HepG2 (cell line): ENCODE data around the gene ZNF277. TPM values are rescaled to one million over a fixed set of nuclear protein-coding genes. Genes with fewer than 3 reads are reported as not detected.

Source experiments
- ATAC-seq: fragments of 200-7000 bp; cut with Tn5 transposase; 3 replicates; pipeline ENCODE4 v1.9.1; 2020; ENCODE audit warnings: mild to moderate bottlenecking, moderate library complexity
- BruUV-seq: library from RNA; stranded (reverse); fragments of 400-500 nt; replicated peaks from 2 replicates; lab custom pipeline; 2021; lab: Mats Ljungman, UMichigan
- CTCF ChIA-PET: fragments of 300-600 bp; formaldehyde crosslinking; extraction: SDS; loops from one replicate; lab custom pipeline; 2021; ENCODE audit warnings: low total read pairs, inconsistent platforms, low intra/inter-chr PET ratio; lab: Yijun Ruan, JAX
- POLR2A ChIA-PET: fragments of 350-600 bp; sonication (Branson Sonifier 250); formaldehyde crosslinking; loops from one replicate; lab custom pipeline; 2020; ENCODE audit warnings: antibody characterized with exemption, inconsistent platforms; lab: Yijun Ruan, JAX
- DNase-seq: peaks from one replicate; pipeline ENCODE4 v3.0.0-alpha.2; 2015; ENCODE audit warnings: low spot score
- FAIRE-seq: peaks from 3 replicates; lab custom pipeline; 2011; peaks lifted over from hg19 to GRCh38; lab: Jason Lieb, UNC
- H2AFZ ChIP-seq: one replicate; pipeline ENCODE4 v1.6.1; 2011; ENCODE audit warnings: low read length, inconsistent platforms
- H3K27ac ChIP-seq: fragments of 300-600 bp; 3 replicates; pipeline ENCODE4 v1.8.0; 2011; ENCODE audit warnings: mixed run types, mild to moderate bottlenecking, mixed read lengths, low read length, inconsistent platforms; ENCODE audit not compliant: insufficient read depth; ENCODE audit errors: extremely low read length
- H3K27me3 ChIP-seq, 2 experiments: fragments of 200-600 bp in 1 of 2; 2 replicates in 1 of 2; 3 replicates in 1 of 2; pipeline versions ENCODE4 v1.6.0 to v1.8.0; 2011; ENCODE audit warnings: low read length in 2 of 2, mild to moderate bottlenecking in 2 of 2, moderate library complexity in 2 of 2, inconsistent platforms in 1 of 2; ENCODE audit not compliant: insufficient read depth in 2 of 2, control insufficient read depth in 1 of 2
- H3K36me3 ChIP-seq, 2 experiments: fragments of 200-600 bp in 1 of 2; replicated peaks in 1 of 2; 2 replicates in 1 of 2; 3 replicates in 1 of 2; pipeline versions ENCODE4 v1.5.1 to v1.8.0; 2011; ENCODE audit warnings: low read length in 2 of 2, inconsistent platforms in 1 of 2; ENCODE audit not compliant: insufficient read depth in 2 of 2, control insufficient read depth in 1 of 2
- H3K4me1 ChIP-seq: 2 replicates; pipeline ENCODE4 v1.5.1; 2012; ENCODE audit warnings: low read length, inconsistent platforms; ENCODE audit not compliant: insufficient read depth
- H3K4me2 ChIP-seq: 2 replicates; pipeline ENCODE4 v1.6.0; 2011; ENCODE audit warnings: low read depth, low read length, inconsistent platforms
- H3K4me3 ChIP-seq, 3 experiments: fragments of 200-600 bp in 1 of 3; sonication (generic), shearing (Covaris generic) in 1 of 3; replicated peaks in 1 of 3; 2 replicates each; pipeline ENCODE4 v1.5.1; 2011 to 2016; ENCODE audit warnings: low read length in 3 of 3, inconsistent platforms in 2 of 3, low read depth in 2 of 3, mild to moderate bottlenecking in 2 of 3, control low read depth in 1 of 3, mixed read lengths in 1 of 3; ENCODE audit not compliant: insufficient read depth in 1 of 3
- H3K79me2 ChIP-seq: one replicate; pipeline ENCODE4 v1.6.1; 2011; ENCODE audit warnings: low read length, inconsistent platforms; ENCODE audit not compliant: insufficient read depth
- H3K9ac ChIP-seq: 2 replicates; pipeline ENCODE4 v1.6.0; 2011; ENCODE audit warnings: mild to moderate bottlenecking, low read depth, low read length, inconsistent platforms; ENCODE audit not compliant: insufficient read depth
- H3K9me3 ChIP-seq: 2 replicates; pipeline ENCODE4 v1.5.1; 2012; ENCODE audit warnings: mild to moderate bottlenecking, low read length
- H4K20me1 ChIP-seq: 2 replicates; pipeline ENCODE4 v1.6.0; 2011; ENCODE audit warnings: inconsistent platforms, mild to moderate bottlenecking, low read length, moderate library complexity; ENCODE audit not compliant: insufficient read depth
- BCL6 ChIP-seq: IDR thresholded peaks from 2 replicates; pipeline ENCODE4 v1.6.1; 2016; ENCODE audit warnings: missing genetic modification reagents, missing compliant biosample characterization
- DMAP1 ChIP-seq: IDR thresholded peaks from 2 replicates; pipeline ENCODE4 v1.6.1; 2016
- ETS1 ChIP-seq: sonication (generic); formaldehyde crosslinking; IDR thresholded peaks from 2 replicates; pipeline ENCODE4 v1.4.0; 2020; ENCODE audit warnings: missing genetic modification reagents
- KAT8 ChIP-seq: IDR thresholded peaks from 2 replicates; pipeline ENCODE4 v1.6.1; 2016; ENCODE audit warnings: missing genetic modification reagents, missing compliant biosample characterization
- MTERF4 ChIP-seq: sonication (generic); formaldehyde crosslinking; IDR thresholded peaks from 2 replicates; pipeline ENCODE4 v1.8.0; 2023; ENCODE audit warnings: mild to moderate bottlenecking, missing genetic modification reagents
- NFKBIZ ChIP-seq: IDR thresholded peaks from 2 replicates; pipeline ENCODE4 v1.6.1; 2018; ENCODE audit warnings: missing genetic modification reagents, missing compliant biosample characterization
- NR2C2 ChIP-seq: sonication (generic); formaldehyde crosslinking; IDR thresholded peaks from 2 replicates; pipeline ENCODE4 v1.4.0; 2020; ENCODE audit warnings: missing genetic modification reagents, mild to moderate bottlenecking, moderate library complexity, borderline replicate concordance
- TOE1 ChIP-seq: sonication (generic); formaldehyde crosslinking; IDR thresholded peaks from 2 replicates; pipeline ENCODE4 v1.4.0; 2020; ENCODE audit warnings: mild to moderate bottlenecking, missing genetic modification reagents
- ZBTB10 ChIP-seq: sonication (generic); formaldehyde crosslinking; IDR thresholded peaks from 2 replicates; pipeline ENCODE4 v1.4.0; 2020; ENCODE audit warnings: missing genetic modification reagents, borderline replicate concordance
- ZNF530 ChIP-seq: sonication (generic); formaldehyde crosslinking; IDR thresholded peaks from 2 replicates; pipeline ENCODE4 v1.5.0; 2020; ENCODE audit warnings: low read depth, mild to moderate bottlenecking, missing genetic modification reagents
- ZNF572 ChIP-seq: sonication (generic); formaldehyde crosslinking; IDR thresholded peaks from 2 replicates; pipeline ENCODE4 v1.5.1; 2020; ENCODE audit warnings: mild to moderate bottlenecking, missing genetic modification reagents
- ZNF589 ChIP-seq: sonication (generic); formaldehyde crosslinking; conservative IDR thresholded peaks from 2 replicates; pipeline ENCODE4 v1.8.0; 2022; ENCODE audit warnings: mild to moderate bottlenecking, moderate library complexity, missing genetic modification reagents
- WGBS: methylation state at CpG from one replicate; pipeline ENCODE4 v1.1.6; 2017; ENCODE audit warnings: low lambda C conversion rate; 5-methylcytosine and 5-hydroxymethylcytosine counted together
- in situ Hi-C: cut with HindIII; loops from 2 replicates; pipeline ENCODE4 v1.10.0; 2017; ENCODE audit warnings: low pct_unique_long_range_greater_than_20kb; ENCODE audit not compliant: extremely low pct_ligation_motif_present
- intact Hi-C: fragments of 100-400 bp; cut with micrococcal nuclease; formaldehyde crosslinking; loops from one replicate; pipeline ENCODE4 v1.10.0; 2022; ENCODE audit not compliant: unreplicated experiment
- polyA plus RNA-seq, 8 experiments: library from polyadenylated mRNA; depleted of rRNA in 3 of 8; stranded (reverse) in 7 of 8; unstranded in 1 of 8; fragments of >200 nt; fragmentation: Illumina TruSeq in 4 of 8; extraction: Trizol in 4 of 8; gene quantifications; 2 replicates each; pipeline versions ENCODE4 v1.2.1 to v1.2.3, GENCODE V29; 2011 to 2016; ENCODE audit warnings: low read depth in 4 of 8, missing spikeins in 1 of 8, mixed read lengths in 1 of 8; ENCODE audit not compliant: insufficient read depth in 1 of 8
- total RNA-seq, 5 experiments: library from RNA; depleted of rRNA; stranded (reverse); fragments of >200 nt; fragmentation: Illumina TruSeq; extraction: Trizol; gene quantifications; 2 replicates each; pipeline ENCODE4 v1.2.3, GENCODE V29; 2016; ENCODE audit warnings: low read depth in 1 of 5

ZNF277 gene
- total and polyA plus RNA-seq, 2 of the 13 experiments (the other 11 are each of a cell fraction or from before 2014, with no cell fraction given) = 29.1 to 30.1 TPM

- no peak for TF ChIP-seq ZBTB10
- no peak; the same call in 1 of the 2 replicates for TF ChIP-seq NR2C2
- no peak for TF ChIP-seq ZNF589 (CRISPR knock-in tag)
- peak; percentile 82 for TF ChIP-seq BCL6 (CRISPR knock-in tag)
- no peak for TF ChIP-seq ETS1 (CRISPR knock-in tag)
- no peak for TF ChIP-seq ZNF572 (CRISPR knock-in tag)
- no peak for TF ChIP-seq DMAP1 (CRISPR knock-in tag)
- TF ChIP-seq MTERF4 (CRISPR knock-in tag) = no peak
These were observed 12.5 kb upstream of the ZNF277 start (continued) for GRCh38 chr7:112193915-112194502.

GRCh38 chr7:112195717-112196116 lies 10.8 kb upstream of the ZNF277 start:
- Histone ChIP-seq H3K9ac (no peak overlapping the region), H3K27ac (peak overlapping the region; percentile 78), H3K79me2 (peaks cover 81% of the 10 kb centered on the region), H3K4me1 (peaks cover 80% of the 10 kb centered on the region), H4K20me1 (no peaks in the 10 kb centered on the region; the same call in 1 of the 2 replicates), H3K4me3 (no peak overlapping the region), H2AFZ (no peak overlapping the region), H3K36me3 (no peaks in the 10 kb centered on the region), H3K27me3 (no peaks in the 10 kb centered on the region), H3K4me2 (no peak overlapping the region), H3K9me3 (no peaks in the 10 kb centered on the region)
- TF ChIP-seq TOE1 (no peak), KAT8 (no peak), ZNF530 (no peak), NFKBIZ (CRISPR knock-in tag) (no peak)
- no peak for FAIRE-seq
- ATAC-seq = no peak
- BruUV-seq = no TSS peak
- in situ Hi-C loops = no loop called here
- WGBS = 95% methylated on average over 5 of the region's 5 CpGs
- POLR2A ChIA-PET = no interaction called here
- CTCF ChIA-PET = no interaction called here
- intact Hi-C loops = no loop called here
- no peak for DNase-seq
